ENCODE results near the gene DDX25. TPM values are rescaled to one million over a fixed set of nuclear protein-coding genes. Genes with fewer than 3 reads are reported as not detected.
"Not testable (repeated sequence)": the region's sequence is repeated elsewhere in the genome, so short reads cannot be mapped to it uniquely, and the experiment has no call there.

Gene DDX25
- total RNA-seq, 1 donor from 2014 or later: not detected

GRCh38 chr11:125904678-125905077, 370 bp downstream of the DDX25 start:
- peak overlapping the region in 1 of 2 donors; percentile 53 for H3K4me3 ChIP-seq
- H3K9me3 ChIP-seq: no peaks in the 10 kb centered on the region
- H3K27me3 ChIP-seq: peaks cover 7% of the 10 kb centered on the region
- no peak overlapping the region for H3K27ac ChIP-seq
- TF ChIP-seq POLR2A (IDR thresholded peaks at IDR 0.05): no peak
- TF ChIP-seq POLR2AphosphoS5 (IDR thresholded peaks at IDR 0.05; ENCODE audit: insufficient read depth in 1 of 2, low read depth in 1 of 2): no peak
- no peak for TF ChIP-seq CTCF (IDR thresholded peaks at IDR 0.05)
- peaks cover 0 to 8% of the 10 kb centered on the region in 2 donors for H3K36me3 ChIP-seq
- no peak for DNase-seq (ENCODE audit: extremely low spot score in 2 of 2)
- intact Hi-C loops (cut with DNase I): no loop called here
- peaks cover 25% of the 10 kb centered on the region for H3K4me1 ChIP-seq

- TF ChIP-seq CTCF (IDR thresholded peaks at IDR 0.05): no peak
- TF ChIP-seq POLR2AphosphoS5 (IDR thresholded peaks at IDR 0.05; ENCODE audit: insufficient read depth in 1 of 2, low read depth in 1 of 2): no peak
- TF ChIP-seq POLR2A (IDR thresholded peaks at IDR 0.05): no peak
- Histone ChIP-seq H3K9me3 (no peaks in the 10 kb centered on the region), H3K4me1 (no peaks in the 10 kb centered on the region), H3K36me3 (no peaks in the 10 kb centered on the region), H3K27me3 (no peaks in the 10 kb centered on the region), H3K4me3 (no peak overlapping the region), H3K27ac (no peak overlapping the region)
- no peak for DNase-seq (ENCODE audit: extremely low spot score in 2 of 2)
- intact Hi-C loops (cut with DNase I): no loop called here
Measured at GRCh38 chr11:125910226-125910849, 6.0 kb downstream of the DDX25 start.

GRCh38 chr11:125914601-125915000, 10.3 kb downstream of the DDX25 start:
- H3K27me3 ChIP-seq; H3K36me3 ChIP-seq; H3K27ac ChIP-seq; H3K4me3 ChIP-seq; H3K4me1 ChIP-seq; DNase-seq (ENCODE audit: extremely low spot score in 2 of 2); H3K9me3 ChIP-seq; intact Hi-C loops (cut with DNase I): not testable (repeated sequence)

- no peak for DNase-seq (ENCODE audit: extremely low spot score in 2 of 2)
- H3K36me3 ChIP-seq: no peaks in the 10 kb centered on the region
- no peak overlapping the region for H3K27ac ChIP-seq
- H3K4me1 ChIP-seq: no peaks in the 10 kb centered on the region
- H3K9me3 ChIP-seq: no peaks in the 10 kb centered on the region
- no peaks in the 10 kb centered on the region for H3K27me3 ChIP-seq
- TF ChIP-seq POLR2A (IDR thresholded peaks at IDR 0.05) (no peak), POLR2AphosphoS5 (IDR thresholded peaks at IDR 0.05; ENCODE audit: insufficient read depth in 1 of 2, low read depth in 1 of 2) (no peak), CTCF (IDR thresholded peaks at IDR 0.05) (no peak)
- H3K4me3 ChIP-seq: no peak overlapping the region
- intact Hi-C loops (cut with DNase I): no loop called here
Measured at GRCh38 chr11:125916683-125917347, 12.5 kb downstream of the DDX25 start.

- TF ChIP-seq POLR2A (IDR thresholded peaks at IDR 0.05) (no peak), POLR2AphosphoS5 (IDR thresholded peaks at IDR 0.05; ENCODE audit: insufficient read depth in 1 of 2, low read depth in 1 of 2) (no peak), CTCF (IDR thresholded peaks at IDR 0.05) (no peak)
- DNase-seq (ENCODE audit: extremely low spot score in 2 of 2): peak in 1 of 2 donors; percentile 77
- Histone ChIP-seq H3K4me3 (no peak overlapping the region), H3K9me3 (no peaks in the 10 kb centered on the region), H3K36me3 (no peaks in the 10 kb centered on the region), H3K4me1 (no peaks in the 10 kb centered on the region), H3K27me3 (no peaks in the 10 kb centered on the region), H3K27ac (no peak overlapping the region)
- intact Hi-C loops (cut with DNase I): no loop called here
Measured at GRCh38 chr11:125918140-125918840, 14.0 kb downstream of the DDX25 start.

All from vagina (tissue), 2 donors.